ENCODE measurements around the gene AMOTL1. TPM values are rescaled to one million over a fixed set of nuclear protein-coding genes. Genes with fewer than 3 reads are reported as not detected.
A peak's percentile ranks its signal among the peaks of the same experiment; 100 is the strongest.

Gene AMOTL1
- polyA plus RNA-seq, 4 donors = 0.81 to 16.5 (median 3.7) TPM

DNA sequence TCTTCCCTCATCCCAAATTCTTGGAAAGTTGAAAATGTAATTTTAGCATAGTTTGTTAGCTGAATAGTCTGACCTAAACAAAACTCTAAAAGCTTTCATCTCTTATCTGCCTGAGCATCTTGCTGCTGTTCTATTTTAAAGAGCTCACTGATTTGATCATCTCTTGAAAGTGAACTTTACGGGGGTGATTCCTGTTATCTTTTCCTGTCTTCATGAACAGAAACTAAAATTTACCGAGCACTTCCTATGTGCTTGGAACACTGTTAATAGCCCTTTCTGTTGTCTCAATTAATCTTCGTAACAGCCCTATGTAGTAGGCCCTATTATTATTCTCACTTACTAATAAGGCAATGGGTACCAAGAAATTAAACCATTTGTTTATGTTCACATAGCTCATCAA is 12.3 kb downstream of the AMOTL1 start:
- Histone ChIP-seq H3K36me3 (ENCODE audit: control insufficient read depth in 3 of 3, insufficient read depth in 2 of 3, low read depth in 1 of 3, low read length in 3 of 3) (no peaks in the 10 kb centered on the region), H3K27me3 (ENCODE audit: control insufficient read depth in 3 of 3, insufficient read depth in 3 of 3, low read length in 3 of 3) (no peaks in the 10 kb centered on the region), H3K4me1 (ENCODE audit: control insufficient read depth in 3 of 3, insufficient read depth in 2 of 3, low read depth in 1 of 3, low read length in 2 of 3) (peaks cover 0 to 9% (median 4%) of the 10 kb centered on the region in 3 donors), H3K27ac (ENCODE audit: low read depth in 1 of 3, low read length in 2 of 3) (no peak overlapping the region), H3K9me3 (ENCODE audit: control insufficient read depth in 2 of 2, insufficient read depth in 1 of 2, low read depth in 1 of 2, low read length in 1 of 2) (no peaks in the 10 kb centered on the region), H3K4me3 (ENCODE audit: low read depth in 1 of 3, low read length in 3 of 3) (no peak overlapping the region)
- WGBS, 3 donors = 36 to 77% (median 65%) methylated on average over 3 of the region's 3 CpGs
- FAIRE-seq = no peak
- no peak for DNase-seq

DNA sequence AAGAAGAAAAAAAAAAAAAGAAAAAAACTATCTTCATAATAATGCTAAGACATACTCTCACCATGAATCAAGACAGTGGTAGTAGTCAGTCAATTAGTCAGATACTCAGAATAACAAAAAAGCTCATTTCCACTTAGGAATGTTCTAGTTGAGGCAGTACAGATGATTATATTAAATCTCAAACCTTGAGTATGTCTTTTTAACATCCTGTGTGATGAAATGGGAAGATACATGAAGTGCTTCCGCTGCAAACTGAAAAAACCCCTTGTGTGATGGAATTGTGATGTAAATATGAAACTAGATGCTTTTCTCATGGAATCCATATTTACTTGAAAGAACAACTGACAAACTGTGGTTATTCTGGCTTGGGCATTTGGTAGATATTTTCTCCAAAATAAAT is 13.7 kb downstream of the AMOTL1 start:
- H3K9me3 ChIP-seq (ENCODE audit: control insufficient read depth in 2 of 2, insufficient read depth in 1 of 2, low read depth in 1 of 2, low read length in 1 of 2) = no peaks in the 10 kb centered on the region
- no peak overlapping the region for H3K27ac ChIP-seq (ENCODE audit: low read depth in 1 of 3, low read length in 2 of 3)
- DNase-seq (no peak), FAIRE-seq (no peak)
- H3K4me1 ChIP-seq (ENCODE audit: control insufficient read depth in 3 of 3, insufficient read depth in 2 of 3, low read depth in 1 of 3, low read length in 2 of 3) = peaks cover 0 to 4% (median 0%) of the 10 kb centered on the region in 3 donors
- H3K4me3 ChIP-seq (ENCODE audit: low read depth in 1 of 3, low read length in 3 of 3) = no peak overlapping the region
- H3K36me3 ChIP-seq (ENCODE audit: control insufficient read depth in 3 of 3, insufficient read depth in 2 of 3, low read depth in 1 of 3, low read length in 3 of 3) = no peaks in the 10 kb centered on the region
- no peaks in the 10 kb centered on the region for H3K27me3 ChIP-seq (ENCODE audit: control insufficient read depth in 3 of 3, insufficient read depth in 3 of 3, low read length in 3 of 3)
- WGBS, 3 donors = 71 to 98% (median 87%) methylated on average over 1 of the region's 1 CpG

GRCh38 chr11:94782446-94782845 is 14.3 kb downstream of the AMOTL1 start:
- FAIRE-seq = no peak
- H3K36me3 ChIP-seq (ENCODE audit: control insufficient read depth in 3 of 3, insufficient read depth in 2 of 3, low read depth in 1 of 3, low read length in 3 of 3) = no peaks in the 10 kb centered on the region
- no peak for DNase-seq

DNA sequence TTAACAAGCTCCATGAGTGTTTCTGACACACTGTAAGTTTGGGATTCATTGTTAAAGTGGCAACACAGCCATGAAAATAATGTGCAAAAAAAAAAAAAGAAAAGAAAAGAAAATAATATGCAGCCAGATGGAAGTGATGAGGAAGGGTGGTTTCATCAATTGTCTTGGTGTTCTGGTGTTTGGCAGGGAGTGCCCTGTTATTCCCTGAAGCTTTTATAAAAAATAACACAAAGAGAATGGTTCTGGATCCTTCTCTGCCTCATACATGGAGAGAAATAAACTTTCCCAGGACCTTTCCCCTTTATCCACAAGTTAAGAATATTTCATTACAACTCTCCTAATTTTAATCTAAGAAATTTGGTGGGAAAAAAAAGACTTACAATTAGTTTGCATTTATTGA is 16.7 kb downstream of the AMOTL1 start:
- Histone ChIP-seq H3K27me3 (ENCODE audit: control insufficient read depth in 3 of 3, insufficient read depth in 3 of 3, low read length in 3 of 3) (no peaks in the 10 kb centered on the region), H3K4me1 (ENCODE audit: control insufficient read depth in 3 of 3, insufficient read depth in 2 of 3, low read depth in 1 of 3, low read length in 2 of 3) (peaks cover 0 to 19% (median 12%) of the 10 kb centered on the region in 3 donors), H3K9me3 (ENCODE audit: control insufficient read depth in 2 of 2, insufficient read depth in 1 of 2, low read depth in 1 of 2, low read length in 1 of 2) (no peaks in the 10 kb centered on the region), H3K36me3 (ENCODE audit: control insufficient read depth in 3 of 3, insufficient read depth in 2 of 3, low read depth in 1 of 3, low read length in 3 of 3) (no peaks in the 10 kb centered on the region), H3K4me3 (ENCODE audit: low read depth in 1 of 3, low read length in 3 of 3) (no peak overlapping the region), H3K27ac (ENCODE audit: low read depth in 1 of 3, low read length in 2 of 3) (no peak overlapping the region)
- DNase-seq = no peak
- FAIRE-seq = no peak

More at GRCh38 chr11:94782446-94782845, 14.3 kb downstream of the AMOTL1 start:
- H3K27me3 ChIP-seq (ENCODE audit: control insufficient read depth in 3 of 3, insufficient read depth in 3 of 3, low read length in 3 of 3) = no peaks in the 10 kb centered on the region
- peaks cover 0 to 4% (median 0%) of the 10 kb centered on the region in 3 donors for H3K4me1 ChIP-seq (ENCODE audit: control insufficient read depth in 3 of 3, insufficient read depth in 2 of 3, low read depth in 1 of 3, low read length in 2 of 3)
- no peak overlapping the region for H3K27ac ChIP-seq (ENCODE audit: low read depth in 1 of 3, low read length in 2 of 3)
- no peak overlapping the region for H3K4me3 ChIP-seq (ENCODE audit: low read depth in 1 of 3, low read length in 3 of 3)
- 64 to 91% (median 83%) methylated on average over 1 of the region's 1 CpG for WGBS, 3 donors
- no peaks in the 10 kb centered on the region for H3K9me3 ChIP-seq (ENCODE audit: control insufficient read depth in 2 of 2, insufficient read depth in 1 of 2, low read depth in 1 of 2, low read length in 1 of 2)

GRCh38 chr11:94785509-94785908 is 17.4 kb downstream of the AMOTL1 start:
- WGBS, 3 donors = 69 to 76% (median 69%) methylated on average over 4 of the region's 4 CpGs
- Histone ChIP-seq H3K4me3 (ENCODE audit: low read depth in 1 of 3, low read length in 3 of 3) (no peak overlapping the region), H3K27me3 (ENCODE audit: control insufficient read depth in 3 of 3, insufficient read depth in 3 of 3, low read length in 3 of 3) (no peaks in the 10 kb centered on the region), H3K27ac (ENCODE audit: low read depth in 1 of 3, low read length in 2 of 3) (no peak overlapping the region), H3K36me3 (ENCODE audit: control insufficient read depth in 3 of 3, insufficient read depth in 2 of 3, low read depth in 1 of 3, low read length in 3 of 3) (no peaks in the 10 kb centered on the region), H3K9me3 (ENCODE audit: control insufficient read depth in 2 of 2, insufficient read depth in 1 of 2, low read depth in 1 of 2, low read length in 1 of 2) (no peaks in the 10 kb centered on the region), H3K4me1 (ENCODE audit: control insufficient read depth in 3 of 3, insufficient read depth in 2 of 3, low read depth in 1 of 3, low read length in 2 of 3) (peaks cover 0 to 25% (median 9%) of the 10 kb centered on the region in 3 donors)
- DNase-seq (no peak), FAIRE-seq (no peak)

- Histone ChIP-seq H3K27me3 (ENCODE audit: control insufficient read depth in 3 of 3, insufficient read depth in 3 of 3, low read length in 3 of 3) (no peaks in the 10 kb centered on the region), H3K27ac (ENCODE audit: low read depth in 1 of 3, low read length in 2 of 3) (peak overlapping the region in 1 of 3 donors; percentile 8), H3K4me3 (ENCODE audit: low read depth in 1 of 3, low read length in 3 of 3) (no peak overlapping the region), H3K4me1 (ENCODE audit: control insufficient read depth in 3 of 3, insufficient read depth in 2 of 3, low read depth in 1 of 3, low read length in 2 of 3) (peaks cover 0 to 34% (median 8%) of the 10 kb centered on the region in 3 donors), H3K9me3 (ENCODE audit: control insufficient read depth in 2 of 2, insufficient read depth in 1 of 2, low read depth in 1 of 2, low read length in 1 of 2) (no peaks in the 10 kb centered on the region), H3K36me3 (ENCODE audit: control insufficient read depth in 3 of 3, insufficient read depth in 2 of 3, low read depth in 1 of 3, low read length in 3 of 3) (no peaks in the 10 kb centered on the region)
- DNase-seq (peak; percentile 38 to 63), FAIRE-seq (no peak)
- 57 to 61% (median 60%) methylated on average over 10 of the region's 10 CpGs for WGBS, 3 donors
Measured at GRCh38 chr11:94786264-94787126, 18.3 kb downstream of the AMOTL1 start.

DNA sequence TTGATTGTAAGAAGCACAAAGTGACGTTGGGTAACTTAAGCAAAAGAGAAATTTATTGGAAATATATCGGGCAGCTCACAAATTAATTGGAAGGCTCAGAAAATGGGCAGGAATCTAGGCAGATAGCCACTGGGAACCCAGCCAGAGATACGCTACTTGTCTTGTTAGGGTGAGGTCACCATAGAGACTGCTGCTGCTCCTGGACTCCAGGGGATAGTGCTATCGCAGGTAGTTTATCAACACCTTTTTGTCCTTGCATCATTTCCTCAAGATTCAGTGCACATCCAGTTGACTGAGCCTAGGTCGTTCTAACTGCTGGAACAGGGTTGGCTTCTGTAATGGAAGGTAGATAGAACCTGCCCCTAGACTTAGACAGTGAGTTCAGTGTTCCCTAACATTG is 19.6 kb downstream of the AMOTL1 start:
- H3K4me3 ChIP-seq (ENCODE audit: low read depth in 1 of 3, low read length in 3 of 3) = no peak overlapping the region
- FAIRE-seq (no peak), DNase-seq (peak; percentile 33 to 65)
- peaks cover 0 to 34% (median 8%) of the 10 kb centered on the region in 3 donors for H3K4me1 ChIP-seq (ENCODE audit: control insufficient read depth in 3 of 3, insufficient read depth in 2 of 3, low read depth in 1 of 3, low read length in 2 of 3)
- no peaks in the 10 kb centered on the region for H3K9me3 ChIP-seq (ENCODE audit: control insufficient read depth in 2 of 2, insufficient read depth in 1 of 2, low read depth in 1 of 2, low read length in 1 of 2)
- H3K27ac ChIP-seq (ENCODE audit: low read depth in 1 of 3, low read length in 2 of 3) = peak overlapping the region in 1 of 3 donors; percentile 93
- H3K36me3 ChIP-seq (ENCODE audit: control insufficient read depth in 3 of 3, insufficient read depth in 2 of 3, low read depth in 1 of 3, low read length in 3 of 3) = no peaks in the 10 kb centered on the region
- 56 to 78% (median 63%) methylated on average over 5 of the region's 5 CpGs for WGBS, 3 donors
- no peaks in the 10 kb centered on the region for H3K27me3 ChIP-seq (ENCODE audit: control insufficient read depth in 3 of 3, insufficient read depth in 3 of 3, low read length in 3 of 3)

DNA sequence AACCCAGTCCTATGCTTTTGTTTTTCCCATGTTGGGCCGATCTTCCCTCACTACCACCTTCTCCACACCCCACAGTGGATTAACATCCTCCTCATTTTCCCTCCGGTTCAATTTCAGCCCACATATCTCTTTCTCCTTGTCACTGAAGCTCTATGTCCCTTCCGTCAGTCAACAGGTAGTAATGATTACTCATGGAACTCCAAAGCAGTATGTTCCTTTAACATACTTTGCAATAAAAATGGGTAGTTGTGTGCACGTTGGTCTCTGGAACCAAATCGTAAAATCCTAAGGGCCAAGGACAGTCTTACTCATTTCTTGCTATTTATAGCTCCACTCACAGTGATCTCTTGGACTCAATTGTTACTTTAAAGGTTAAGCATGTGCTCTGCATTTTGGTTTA is 20.2 kb downstream of the AMOTL1 start:
- H3K27me3 ChIP-seq (ENCODE audit: control insufficient read depth in 3 of 3, insufficient read depth in 3 of 3, low read length in 3 of 3) = no peaks in the 10 kb centered on the region
- peak overlapping the region in 1 of 3 donors; percentile 93 for H3K27ac ChIP-seq (ENCODE audit: low read depth in 1 of 3, low read length in 2 of 3)
- H3K9me3 ChIP-seq (ENCODE audit: control insufficient read depth in 2 of 2, insufficient read depth in 1 of 2, low read depth in 1 of 2, low read length in 1 of 2) = no peaks in the 10 kb centered on the region
- H3K4me3 ChIP-seq (ENCODE audit: low read depth in 1 of 3, low read length in 3 of 3) = no peak overlapping the region
- 33 to 52% (median 45%) methylated on average over 5 of the region's 5 CpGs for WGBS, 3 donors
- peaks cover 0 to 38% (median 12%) of the 10 kb centered on the region in 3 donors for H3K4me1 ChIP-seq (ENCODE audit: control insufficient read depth in 3 of 3, insufficient read depth in 2 of 3, low read depth in 1 of 3, low read length in 2 of 3)
- no peak for FAIRE-seq
- DNase-seq = peak; percentile 71 to 84
- H3K36me3 ChIP-seq (ENCODE audit: control insufficient read depth in 3 of 3, insufficient read depth in 2 of 3, low read depth in 1 of 3, low read length in 3 of 3) = no peaks in the 10 kb centered on the region
